HG03039 (cell line): ENCODE data around the gene TGIF1.
A peak's percentile ranks its signal among the peaks of the same experiment; 100 is the strongest.
"Not testable (repeated sequence)": the region's sequence is repeated elsewhere in the genome, so short reads cannot be mapped to it uniquely, and the experiment has no call there.

Experiments
- ATAC-seq: cut with Tn5 transposase; IDR thresholded peaks from one replicate; pipeline ENCODE4 v1.9.1; 2021; ENCODE audit warnings: mild to moderate bottlenecking, moderate library complexity; ENCODE audit not compliant: unreplicated experiment

Gene TGIF1

DNA sequence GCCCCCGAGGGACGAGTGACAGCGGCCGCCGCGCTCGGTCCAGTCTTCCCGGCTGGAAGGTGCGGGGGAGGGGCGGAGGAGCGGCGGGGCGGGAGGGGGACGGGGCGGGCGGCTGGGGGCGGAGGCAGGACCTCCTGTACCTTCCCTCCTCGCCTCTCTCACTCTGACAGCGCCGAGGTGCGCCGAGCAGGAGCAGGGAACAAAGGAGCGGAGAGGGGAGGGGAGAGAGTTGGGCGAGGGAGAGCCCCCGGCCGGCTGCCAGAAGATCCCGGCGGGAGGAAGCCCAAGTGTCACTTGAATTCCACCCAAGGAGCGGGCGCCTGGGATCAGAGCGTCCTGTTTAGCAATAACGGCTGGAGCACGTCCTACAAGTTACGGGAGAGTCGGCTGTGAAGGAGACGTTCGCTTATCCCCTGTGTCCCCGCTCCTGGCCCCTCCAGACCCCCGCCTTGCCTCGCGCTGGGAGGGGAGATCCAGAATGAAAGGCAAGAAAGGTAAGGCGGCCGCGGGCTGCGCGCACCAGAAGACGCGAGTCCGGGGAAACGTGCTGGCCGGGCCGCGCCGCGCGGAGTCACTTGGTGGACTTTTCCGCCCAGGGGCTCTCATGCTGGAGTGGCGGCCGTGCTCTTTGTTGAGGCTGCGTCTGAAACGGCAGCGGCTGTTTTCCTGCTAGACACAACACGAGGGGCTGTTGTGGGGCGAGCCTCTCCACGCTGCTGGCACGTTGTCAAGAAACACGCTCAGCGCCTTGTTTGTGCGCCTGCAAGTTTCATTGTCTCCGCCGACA, at the start of gene TGIF1:
TSS of gene TGIF1 (plus strand) at position 161 of the 787 bp plus-strand sequence. CDS start at position 479, 318 bp downstream.
- ATAC-seq: no peak

DNA sequence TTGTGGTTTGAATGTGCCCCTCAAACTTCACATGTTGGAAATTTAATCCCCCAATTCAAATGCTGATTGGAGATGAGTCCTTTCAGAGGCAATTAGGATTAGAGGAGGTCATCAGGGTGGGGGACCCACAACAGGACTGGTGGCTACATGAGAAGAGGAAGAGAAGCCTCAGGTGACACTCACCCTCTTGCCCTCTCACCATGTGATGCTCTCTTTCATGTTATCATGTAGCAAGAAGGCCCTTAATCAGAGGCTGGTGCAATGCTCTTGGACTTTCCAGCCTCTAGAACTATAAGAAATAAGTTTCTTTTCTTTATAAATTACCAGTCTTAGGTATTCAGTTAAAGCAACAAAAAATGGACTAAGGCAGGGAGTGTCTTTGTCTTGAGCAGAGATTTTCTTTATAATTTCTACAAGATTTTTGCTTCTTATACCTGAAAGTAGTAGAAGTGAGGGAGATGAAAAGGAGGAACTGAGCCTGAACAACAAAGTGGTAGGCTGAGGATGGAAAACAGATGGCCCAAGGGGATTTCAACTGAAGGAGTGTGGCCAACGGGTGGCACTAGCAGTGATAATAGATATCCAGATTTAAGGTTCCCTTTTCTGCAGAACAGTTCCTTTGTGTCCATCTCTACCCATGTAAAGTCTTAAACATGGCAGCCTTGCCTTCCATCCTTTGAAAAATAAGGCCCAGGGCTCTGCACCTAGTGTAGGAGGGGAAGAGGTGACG, 49.2 kb upstream of the TGIF1 start:
- ATAC-seq: no peak

DNA sequence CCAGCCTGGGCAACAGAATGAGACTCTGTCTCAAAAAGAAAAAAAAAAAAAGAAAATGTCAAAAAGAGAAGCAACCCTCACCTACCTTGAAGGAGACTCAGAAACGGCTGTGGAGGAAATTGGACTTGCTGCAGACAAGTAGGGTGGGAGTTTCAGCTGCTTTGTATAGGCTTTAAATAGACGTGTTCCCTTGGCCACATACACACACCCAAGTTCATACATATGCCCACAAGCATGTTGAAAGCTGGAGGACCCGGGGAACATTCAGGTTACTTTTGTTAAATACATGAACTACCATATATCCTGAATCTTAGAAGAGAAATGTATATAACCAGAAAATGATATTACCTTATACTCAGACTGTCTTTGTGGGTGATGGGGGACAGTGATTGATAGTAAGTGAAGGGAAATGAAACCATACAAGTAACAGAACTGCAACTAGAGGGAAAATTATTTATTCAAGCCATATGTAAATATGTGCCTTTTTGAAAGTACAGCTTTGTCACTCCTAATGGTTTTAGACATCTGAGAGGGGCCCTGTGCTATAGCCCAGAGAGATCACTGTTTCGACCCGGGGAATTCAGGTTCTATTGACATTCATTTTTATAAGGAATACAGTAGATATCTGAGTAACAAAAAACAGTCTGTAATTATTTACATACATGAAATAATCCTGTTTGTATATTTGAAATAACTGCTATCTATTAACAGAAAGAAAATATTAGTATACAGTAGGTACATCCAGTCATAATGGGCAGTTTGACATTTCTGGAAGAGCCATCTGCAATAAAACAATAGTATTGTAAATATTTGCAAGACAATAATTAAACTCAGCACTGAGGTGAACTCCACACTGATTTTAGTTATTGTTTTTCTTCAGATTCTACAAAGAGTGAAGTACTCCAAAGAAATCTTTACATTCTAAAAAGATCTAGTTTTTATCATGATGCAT, 48.0 kb upstream of the TGIF1 start:
- ATAC-seq: peak; percentile 86

- ATAC-seq: no peak
Observed at GRCh38 chr18:3402982-3403451, 47.0 kb upstream of the TGIF1 start.

DNA sequence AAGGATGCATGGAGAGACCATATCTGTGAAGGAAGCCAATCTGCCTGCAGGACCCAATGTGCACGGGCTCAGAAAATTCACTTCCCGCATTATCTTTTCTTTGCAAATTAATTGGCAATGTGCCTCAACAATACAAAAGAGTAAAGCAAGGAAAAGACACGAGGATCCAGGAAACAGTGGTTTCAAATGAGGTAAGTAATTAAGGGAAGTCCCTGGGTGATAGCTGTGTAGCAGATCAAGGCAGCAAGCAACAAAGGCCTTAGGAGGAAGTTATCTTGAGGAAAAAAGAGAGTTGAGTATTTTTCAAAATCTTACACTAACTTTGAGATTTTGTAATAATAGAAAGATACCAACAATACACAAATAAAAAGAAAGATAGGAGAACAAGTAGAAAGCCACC, 44.3 kb upstream of the TGIF1 start:
- no peak for ATAC-seq

DNA sequence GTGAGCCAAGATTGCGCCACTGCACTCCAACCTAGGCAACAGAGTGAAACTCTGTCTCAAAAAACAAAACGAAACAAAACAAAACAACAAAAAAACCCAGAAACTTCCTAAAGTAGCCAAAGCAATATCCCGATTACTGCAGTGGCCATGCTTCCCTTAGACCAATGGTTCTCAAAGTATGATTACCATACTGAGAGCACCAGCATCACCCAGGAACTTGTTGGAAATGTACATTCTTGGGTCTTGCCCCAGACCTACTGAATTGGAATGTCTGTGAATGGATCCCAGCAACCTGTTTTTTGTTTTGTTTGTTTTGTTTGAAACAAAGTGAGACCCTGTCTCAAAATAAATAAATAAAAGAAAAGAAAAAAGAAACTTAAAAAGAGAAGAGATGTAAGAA, 41.9 kb upstream of the TGIF1 start:
- no peak for ATAC-seq

- no peak for ATAC-seq
Observed at GRCh38 chr18:3409811-3410210, 40.2 kb upstream of the TGIF1 start.

GRCh38 chr18:3410273-3410672, 39.7 kb upstream of the TGIF1 start:
- no peak for ATAC-seq

- ATAC-seq: not testable (repeated sequence)
Observed at GRCh38 chr18:3410876-3411275, 39.1 kb upstream of the TGIF1 start.

GRCh38 chr18:3411327-3411726, 38.6 kb upstream of the TGIF1 start:
- no peak for ATAC-seq

- ATAC-seq: no peak
Observed at GRCh38 chr18:3411854-3412268, 38.1 kb upstream of the TGIF1 start.

GRCh38 chr18:3412528-3412927, 37.4 kb upstream of the TGIF1 start:
- not testable (repeated sequence) for ATAC-seq

- no peak for ATAC-seq
Observed at GRCh38 chr18:3415110-3415509, 34.9 kb upstream of the TGIF1 start.

DNA sequence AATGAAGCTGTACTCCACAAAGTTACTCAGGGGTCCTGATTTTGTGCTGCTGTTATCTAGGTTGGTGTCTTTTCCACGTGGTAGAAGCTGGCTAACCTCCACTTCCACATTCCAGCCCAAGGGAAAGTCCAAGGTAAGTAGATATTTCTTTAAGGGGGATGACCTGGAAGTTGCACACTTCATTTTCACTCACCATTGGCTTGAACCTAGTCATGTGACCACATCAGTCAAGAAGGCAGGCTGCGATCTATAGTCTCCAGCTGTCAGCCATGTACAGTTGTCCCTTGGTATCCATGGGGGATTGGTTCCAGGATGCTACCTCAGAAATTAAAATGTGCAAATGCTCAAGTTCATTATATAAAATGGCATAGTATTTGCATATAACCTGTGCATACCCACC, 31.9 kb upstream of the TGIF1 start:
- ATAC-seq: no peak

- ATAC-seq: no peak
Observed at GRCh38 chr18:3420919-3421279, 29.1 kb upstream of the TGIF1 start.

- ATAC-seq: no peak
Observed at GRCh38 chr18:3422905-3423304, 27.1 kb upstream of the TGIF1 start.

GRCh38 chr18:3424280-3424890, 25.6 kb upstream of the TGIF1 start:
- no peak for ATAC-seq

DNA sequence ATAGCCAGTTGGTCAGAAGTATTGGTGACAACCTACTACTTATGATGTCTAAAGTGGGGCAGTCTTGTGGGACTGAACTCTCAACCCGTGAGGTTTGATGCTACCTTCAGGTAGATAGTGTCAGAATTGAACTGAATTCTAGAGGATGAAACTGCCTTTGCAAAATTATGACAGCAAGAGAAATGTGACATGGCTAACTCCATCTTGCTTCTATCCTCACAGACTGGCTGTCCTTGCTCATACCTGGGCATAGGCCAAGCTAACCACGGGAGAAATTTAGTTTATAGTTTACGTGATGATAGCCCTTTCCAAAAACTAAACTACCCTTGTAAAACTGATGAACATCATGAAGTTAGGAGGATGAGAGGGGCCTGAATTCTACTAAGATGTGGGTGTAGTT, 24.9 kb upstream of the TGIF1 start:
- no peak for ATAC-seq

GRCh38 chr18:3425446-3425845, 24.5 kb upstream of the TGIF1 start:
- no peak for ATAC-seq

GRCh38 chr18:3426074-3426473, 23.9 kb upstream of the TGIF1 start:
- no peak for ATAC-seq

DNA sequence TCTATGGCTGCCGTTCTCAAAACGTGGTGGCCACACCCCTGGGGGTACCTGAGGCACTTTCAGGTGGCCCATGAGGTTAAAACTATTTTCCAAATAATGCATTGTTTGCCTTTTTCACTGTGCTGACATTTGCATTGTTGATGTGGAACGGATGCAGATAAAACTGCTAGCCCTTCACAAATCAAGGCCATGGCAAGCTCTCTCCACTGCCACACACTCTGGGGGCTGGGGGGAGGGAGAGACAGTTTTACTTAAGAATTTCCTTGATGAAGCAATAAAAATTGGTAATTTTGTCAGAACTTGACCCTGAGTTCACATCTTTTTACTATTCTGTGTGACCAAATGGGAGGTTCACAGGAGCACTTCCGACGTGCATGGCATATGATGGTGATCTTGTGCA, 22.0 kb upstream of the TGIF1 start:
- no peak for ATAC-seq
